B cell (primary cell): ENCODE data around the gene BNIP2. TPM values are rescaled to one million over a fixed set of nuclear protein-coding genes. Genes with fewer than 3 reads are reported as not detected.

Source experiments
- ATAC-seq: fragments of 200-7000 bp; cut with Tn5 transposase; one replicate; pipeline ENCODE4 v1.10.0; 2021; ENCODE audit warnings: low read depth, mild to moderate bottlenecking, moderate number of reproducible peaks, moderate library complexity
- CTCF ChIA-PET: fragments of 350-600 bp; sonication (Branson Sonifier 250); formaldehyde crosslinking; loops from one replicate; lab custom pipeline; 2021; ENCODE audit warnings: antibody characterized with exemption, inconsistent platforms; lab: Charles Lee
- POLR2A ChIA-PET: fragments of 350-600 bp; sonication (Branson Sonifier 250); formaldehyde crosslinking; loops from one replicate; lab custom pipeline; 2021; ENCODE audit warnings: antibody characterized with exemption; lab: Charles Lee
- DNase-seq: peaks from one replicate; pipeline ENCODE4 v3.0.0; 2013
- H2AFZ ChIP-seq: 2 replicates; pipeline ENCODE4 v1.6.1; 2012; ENCODE audit warnings: mild to moderate bottlenecking, low read depth, low read length; ENCODE audit not compliant: insufficient read depth, poor library complexity, severe bottlenecking
- H3K27ac ChIP-seq, 2 donors: 1 replicate in 1 of 2; 2 replicates in 1 of 2; pipeline ENCODE4 v1.5.1; 2012 to 2013; ENCODE audit warnings: low read length in 2 of 2, mild to moderate bottlenecking in 2 of 2, moderate library complexity in 1 of 2
- H3K27me3 ChIP-seq, 4 experiments: fragments of 200-600 bp in 1 of 4; sonication (generic) in 1 of 4; replicated peaks in 1 of 4; 1 replicate in 2 of 4; 2 replicates in 2 of 4; pipeline versions ENCODE4 v1.6.1 to v1.7.0; 2013 to 2016; ENCODE audit warnings: low read length in 3 of 4, mild to moderate bottlenecking in 2 of 4, mixed read lengths in 1 of 4, moderate library complexity in 1 of 4; ENCODE audit not compliant: insufficient read depth in 4 of 4, control insufficient read depth in 3 of 4; ENCODE audit errors: control extremely low read depth in 1 of 4
- H3K36me3 ChIP-seq, 2 experiments: replicated peaks in 1 of 2; 1 replicate in 1 of 2; 2 replicates in 1 of 2; pipeline versions ENCODE4 v1.6.1 to v1.7.1; 2013; ENCODE audit warnings: low read length in 1 of 2; ENCODE audit not compliant: insufficient read depth in 2 of 2, control insufficient read depth in 1 of 2; ENCODE audit errors: control extremely low read depth in 1 of 2, extremely low read depth in 1 of 2
- H3K4me1 ChIP-seq, 2 donors: fragments of 200-600 bp in 1 of 2; sonication (generic) in 1 of 2; 1 replicate in 1 of 2; 2 replicates in 1 of 2; pipeline versions ENCODE4 v1.5.1 to v1.6.1; 2013 to 2017; ENCODE audit warnings: low read length in 2 of 2; ENCODE audit not compliant: control insufficient read depth in 2 of 2, insufficient read depth in 2 of 2
- H3K4me2 ChIP-seq: replicated peaks from 2 replicates; pipeline ENCODE3; 2012; ENCODE audit warnings: mild to moderate bottlenecking, low read depth, low read length; ENCODE audit not compliant: poor library complexity, severe bottlenecking
- H3K4me3 ChIP-seq, 5 experiments: fragments of 200-600 bp in 1 of 5; sonication (generic) in 1 of 5; 1 replicate in 3 of 5; 2 replicates in 2 of 5; pipeline versions ENCODE4 v1.5.1 to v1.7.0; 2011 to 2016; ENCODE audit warnings: low read length in 4 of 5, mild to moderate bottlenecking in 4 of 5, low read depth in 2 of 5, control low read depth in 1 of 5, moderate library complexity in 1 of 5; ENCODE audit not compliant: insufficient read depth in 1 of 5; ENCODE audit errors: control extremely low read depth in 1 of 5, extremely low read depth in 1 of 5
- H3K79me2 ChIP-seq: fragments of 200-600 bp; sonication (generic); one replicate; pipeline ENCODE4 v1.6.0; 2016; ENCODE audit warnings: low read length; ENCODE audit not compliant: control insufficient read depth, insufficient read depth
- H3K9ac ChIP-seq: fragments of 200-600 bp; sonication (generic); 2 replicates; pipeline ENCODE4 v1.6.1; 2017; ENCODE audit warnings: mild to moderate bottlenecking, low read length, moderate library complexity
- H3K9me3 ChIP-seq, 3 donors: one replicate each; pipeline versions ENCODE4 v1.6.1 to v1.7.1; 2013; ENCODE audit warnings: low read length in 2 of 3; ENCODE audit not compliant: control insufficient read depth in 2 of 3, insufficient read depth in 1 of 3; ENCODE audit errors: control extremely low read depth in 1 of 3
- H4K20me1 ChIP-seq: 2 replicates; pipeline ENCODE4 v1.6.0; 2012; ENCODE audit warnings: mild to moderate bottlenecking, low read length; ENCODE audit not compliant: insufficient read depth, control insufficient read depth, poor library complexity, severe bottlenecking
- H3K27ac Mint-ChIP-seq: one replicate; pipeline ENCODE4 v1.8.0; 2021; ENCODE audit warnings: mixed read lengths
- H3K27me3 Mint-ChIP-seq: one replicate; pipeline ENCODE4 v1.8.0; 2021; ENCODE audit warnings: mixed read lengths
- H3K4me1 Mint-ChIP-seq: one replicate; pipeline ENCODE4 v1.8.0; 2021; ENCODE audit warnings: mixed read lengths
- H3K4me3 Mint-ChIP-seq: one replicate; pipeline ENCODE4 v1.8.0; 2021; ENCODE audit warnings: mixed read lengths
- H3K9me3 Mint-ChIP-seq: one replicate; pipeline ENCODE4 v1.8.0; 2022; ENCODE audit warnings: mixed read lengths; ENCODE audit not compliant: insufficient read depth
- CTCF ChIP-seq: fragments of 200-600 bp; IDR thresholded peaks from one replicate; pipeline ENCODE4 v1.8.0; 2022; ENCODE audit warnings: antibody characterized with exemption, mild to moderate bottlenecking
- EZH2 ChIP-seq: IDR thresholded peaks from 2 replicates; pipeline ENCODE4 v1.6.1; 2012; ENCODE audit warnings: borderline replicate concordance, low read depth, mild to moderate bottlenecking, moderate library complexity, low read length; ENCODE audit not compliant: insufficient read depth, poor library complexity, severe bottlenecking
- WGBS: methylation state at CpG from one replicate; pipeline ENCODE4 v1.1.5; 2013; ENCODE audit warnings: missing lambda C conversion rate; ENCODE audit not compliant: insufficient coverage; 5-methylcytosine and 5-hydroxymethylcytosine counted together
- intact Hi-C: fragments of 100-400 bp; cut with micrococcal nuclease; formaldehyde crosslinking; loops from one replicate; pipeline ENCODE4 v1.10.0; 2022
- polyA plus RNA-seq: library from polyadenylated mRNA; depleted of rRNA; stranded (reverse); fragments of >200 nt; gene quantifications from 2 replicates; pipeline ENCODE4 v1.2.3, GENCODE V29; 2012
- total RNA-seq, 2 donors: library from RNA; stranded (reverse); fragments of 120-200 nt in 1 of 2; gene quantifications; 1 replicate in 1 of 2; 2 replicates in 1 of 2; pipeline versions ENCODE4 v1.2.3 to v1.2.4, GENCODE V29; 2013 to 2022

Gene BNIP2
- total and polyA plus RNA-seq, 2 donors (not counting 1 experiment from before 2014, with no cell fraction given) = 21.3 to 91.2 TPM

GRCh38 chr15:59721411-59721810 lies 32.3 kb upstream of the BNIP2 start:
- no peaks in the 10 kb centered on the region for H4K20me1 ChIP-seq
- ATAC-seq (no peak), DNase-seq (no peak)
- peaks cover 0 to 3% (median 0%) of the 10 kb centered on the region in 4 experiments for H3K27me3 ChIP-seq
- Mint-ChIP-seq H3K4me3 (no peak overlapping the region), H3K27ac (no peak overlapping the region), H3K9me3 (no peaks in the 10 kb centered on the region), H3K27me3 (peaks cover 9% of the 10 kb centered on the region), H3K4me1 (no peaks in the 10 kb centered on the region)
- no peak overlapping the region for H3K27ac ChIP-seq
- H3K36me3 ChIP-seq = no peaks in the 10 kb centered on the region
- H3K4me2 ChIP-seq = no peak overlapping the region
- POLR2A ChIA-PET = no interaction called here
- no peak overlapping the region for H3K4me3 ChIP-seq
- H3K9ac ChIP-seq = no peak overlapping the region
- H3K79me2 ChIP-seq = no peaks in the 10 kb centered on the region
- no peak for TF ChIP-seq EZH2
- no peak for TF ChIP-seq CTCF
- H2AFZ ChIP-seq = no peak overlapping the region
- H3K4me1 ChIP-seq = no peaks in the 10 kb centered on the region
- 60% methylated on average over 1 of the region's 2 CpGs for WGBS
- CTCF ChIA-PET = interaction anchor here (0.5 kb wide), 1 partner anchor 458 kb away, joined by 4 read pairs; no protein-coding TSS in a partner anchor
- H3K9me3 ChIP-seq = peaks cover 0 to 1% (median 0%) of the 10 kb centered on the region in 3 donors
- intact Hi-C loops = no loop called here

- CTCF ChIA-PET = no interaction called here
- ATAC-seq (no peak), DNase-seq (no peak)
- Histone ChIP-seq H3K4me2 (no peak overlapping the region), H3K4me1 (no peaks in the 10 kb centered on the region), H3K9ac (no peak overlapping the region), H3K9me3 (peaks cover 0 to 2% (median 0%) of the 10 kb centered on the region in 3 donors), H4K20me1 (no peaks in the 10 kb centered on the region), H3K4me3 (no peak overlapping the region), H2AFZ (no peak overlapping the region), H3K27ac (no peak overlapping the region), H3K36me3 (no peaks in the 10 kb centered on the region), H3K79me2 (no peaks in the 10 kb centered on the region), H3K27me3 (peaks cover 0 to 3% (median 1%) of the 10 kb centered on the region in 4 experiments)
- no peak for TF ChIP-seq EZH2
- no peak for TF ChIP-seq CTCF
- H3K4me1 Mint-ChIP-seq = no peaks in the 10 kb centered on the region
- POLR2A ChIA-PET = no interaction called here
- H3K27me3 Mint-ChIP-seq = peaks cover 20% of the 10 kb centered on the region
- no peaks in the 10 kb centered on the region for H3K9me3 Mint-ChIP-seq
- WGBS = no CpG with 5 or more reads among the region's 3 CpGs
- no peak overlapping the region for H3K4me3 Mint-ChIP-seq
- H3K27ac Mint-ChIP-seq = no peak overlapping the region
- intact Hi-C loops = no loop called here
Measured at GRCh38 chr15:59713177-59713576, 24.1 kb upstream of the BNIP2 start.
